Keratinocyte (primary cell): ENCODE measurements around the gene RNF148. TPM values are rescaled to one million over a fixed set of nuclear protein-coding genes. Genes with fewer than 3 reads are reported as not detected.

Experiments used
- DNase-seq: peaks from one replicate; pipeline ENCODE4 v3.0.0-alpha.2; 2011; ENCODE audit warnings: low read depth, missing footprints, low spot score
- FAIRE-seq: peaks from 2 replicates; lab custom pipeline; 2011; peaks lifted over from hg19 to GRCh38; lab: Jason Lieb, UNC
- H2AFZ ChIP-seq: 2 replicates; pipeline ENCODE4 v1.6.0; 2012; ENCODE audit warnings: low read length, control low read depth, inconsistent platforms; ENCODE audit not compliant: control insufficient read depth
- H3K27ac ChIP-seq: 2 replicates; pipeline ENCODE4 v1.5.1; 2011; ENCODE audit warnings: low read length; ENCODE audit not compliant: control insufficient read depth, insufficient read depth
- H3K27me3 ChIP-seq: 3 replicates; pipeline ENCODE4 v1.6.0; 2011; ENCODE audit warnings: low read length; ENCODE audit not compliant: control insufficient read depth, insufficient read depth; ENCODE audit errors: extremely low read depth
- H3K36me3 ChIP-seq, 2 experiments: 2 replicates in 1 of 2; 3 replicates in 1 of 2; pipeline ENCODE4 v1.5.1; 2011; ENCODE audit warnings: low read length in 2 of 2, mild to moderate bottlenecking in 1 of 2; ENCODE audit not compliant: control insufficient read depth in 2 of 2, insufficient read depth in 2 of 2; ENCODE audit errors: extremely low read depth in 1 of 2
- H3K4me1 ChIP-seq: 3 replicates; pipeline ENCODE4 v1.5.1; 2011; ENCODE audit warnings: low read length; ENCODE audit not compliant: control insufficient read depth, insufficient read depth; ENCODE audit errors: extremely low read depth
- H3K4me2 ChIP-seq: 3 replicates; pipeline ENCODE4 v1.6.0; 2011; ENCODE audit warnings: low read depth, low read length; ENCODE audit not compliant: control insufficient read depth, insufficient read depth; ENCODE audit errors: extremely low read depth
- H3K4me3 ChIP-seq, 3 experiments: fragments of 200-600 bp in 1 of 3; sonication (generic) in 1 of 3; 2 replicates in 2 of 3; 3 replicates in 1 of 3; pipeline ENCODE4 v1.5.1; 2011 to 2016; ENCODE audit warnings: low read length in 3 of 3, mild to moderate bottlenecking in 3 of 3, control low read depth in 2 of 3, inconsistent platforms in 1 of 3, low read depth in 1 of 3, mixed read lengths in 1 of 3, mixed run types in 1 of 3, moderate library complexity in 1 of 3; ENCODE audit not compliant: control insufficient read depth in 2 of 3, insufficient read depth in 2 of 3; ENCODE audit errors: extremely low read depth in 1 of 3
- H3K79me2 ChIP-seq: 2 replicates; pipeline ENCODE4 v1.6.0; 2012; ENCODE audit warnings: low read length; ENCODE audit not compliant: control insufficient read depth, insufficient read depth
- H3K9ac ChIP-seq: 3 replicates; pipeline ENCODE4 v1.6.0; 2011; ENCODE audit warnings: low read length; ENCODE audit not compliant: control insufficient read depth, insufficient read depth; ENCODE audit errors: extremely low read depth
- H3K9me1 ChIP-seq: 3 replicates; pipeline ENCODE4 v1.6.0; 2011; ENCODE audit warnings: low read length; ENCODE audit not compliant: control insufficient read depth, insufficient read depth; ENCODE audit errors: extremely low read depth
- H3K9me3 ChIP-seq: 2 replicates; pipeline ENCODE4 v1.5.1; 2012; ENCODE audit warnings: low read depth, low read length; ENCODE audit not compliant: control insufficient read depth
- H4K20me1 ChIP-seq: 3 replicates; pipeline ENCODE4 v1.6.0; 2011; ENCODE audit warnings: low read length; ENCODE audit not compliant: control insufficient read depth, insufficient read depth; ENCODE audit errors: extremely low read depth
- CTCF ChIP-seq, 3 experiments: IDR thresholded peaks in 1 of 3; conservative IDR thresholded peaks in 1 of 3; optimal IDR thresholded peaks in 1 of 3; 2 replicates in 2 of 3; 3 replicates in 1 of 3; pipeline versions ENCODE3 to v1.5.1; 2011; ENCODE audit warnings: low read length in 3 of 3, mild to moderate bottlenecking in 3 of 3, moderate library complexity in 2 of 3, control low read depth in 1 of 3, inconsistent platforms in 1 of 3; ENCODE audit not compliant: insufficient read depth in 2 of 3; ENCODE audit errors: extremely low read depth in 1 of 3
- EZH2 ChIP-seq: IDR thresholded peaks from one replicate; pipeline ENCODE4 v1.6.1; 2012; ENCODE audit warnings: inconsistent platforms, mild to moderate bottlenecking, low read length, moderate library complexity
- dilution Hi-C: fragments of 300-500 bp; cut with MboI; formaldehyde crosslinking; loops from one replicate; pipeline ENCODE4 v1.7.0; 2020; ENCODE audit warnings: low sequenced_read_pairs; ENCODE audit not compliant: extremely low pct_ligation_motif_present
- polyA plus RNA-seq, 5 experiments: library from polyadenylated mRNA; depleted of rRNA in 3 of 5; stranded (reverse) in 3 of 5; stranded (forward) in 1 of 5; unstranded in 1 of 5; fragments of >200 nt; gene quantifications; 1 replicate in 1 of 5; 2 replicates in 3 of 5; 3 replicates in 1 of 5; pipeline versions ENCODE4 v1.2.1 to v1.2.3, GENCODE V29; 2011 to 2012; ENCODE audit warnings: missing spikeins in 2 of 5, low read depth in 1 of 5, low replicate concordance in 1 of 5

RNF148 gene
- polyA plus RNA-seq, 1 donor (not counting 4 experiments of a cell fraction or from before 2014, with no cell fraction given) = not detected

- no peak overlapping the region for H3K4me2 ChIP-seq
- no peak overlapping the region for H2AFZ ChIP-seq
- no peak for FAIRE-seq
- no peak for DNase-seq
- no peaks in the 10 kb centered on the region for H4K20me1 ChIP-seq
- no peaks in the 10 kb centered on the region for H3K36me3 ChIP-seq
- H3K9me1 ChIP-seq = no peaks in the 10 kb centered on the region
- no peaks in the 10 kb centered on the region for H3K27me3 ChIP-seq
- no peak overlapping the region for H3K27ac ChIP-seq
- dilution Hi-C loops = no loop called here
- no peak for TF ChIP-seq EZH2
- TF ChIP-seq CTCF (optimal IDR thresholded peaks at IDR 0.05 in 1 of 3, IDR thresholded peaks at IDR 0.05 in 1 of 3, conservative IDR thresholded peaks at IDR 0.05 in 1 of 3; ENCODE audit: extremely low read depth in 1 of 3, insufficient read depth in 2 of 3, low read length in 3 of 3) = no peak
- no peaks in the 10 kb centered on the region for H3K79me2 ChIP-seq
- no peaks in the 10 kb centered on the region for H3K4me1 ChIP-seq
- no peak overlapping the region for H3K9ac ChIP-seq
- H3K9me3 ChIP-seq = no peaks in the 10 kb centered on the region
- H3K4me3 ChIP-seq = no peak overlapping the region
Measured at GRCh38 chr7:122727354-122727753, 24.6 kb upstream of the RNF148 start.

GRCh38 chr7:122726881-122727280 lies 24.2 kb upstream of the RNF148 start:
- Histone ChIP-seq H4K20me1 (no peaks in the 10 kb centered on the region), H3K9me1 (no peaks in the 10 kb centered on the region), H3K4me3 (no peak overlapping the region), H3K4me2 (no peak overlapping the region), H3K27ac (no peak overlapping the region), H3K9ac (no peak overlapping the region), H3K36me3 (no peaks in the 10 kb centered on the region), H3K4me1 (no peaks in the 10 kb centered on the region), H3K27me3 (no peaks in the 10 kb centered on the region), H2AFZ (no peak overlapping the region), H3K79me2 (no peaks in the 10 kb centered on the region), H3K9me3 (no peaks in the 10 kb centered on the region)
- dilution Hi-C loops = no loop called here
- TF ChIP-seq CTCF (optimal IDR thresholded peaks at IDR 0.05 in 1 of 3, IDR thresholded peaks at IDR 0.05 in 1 of 3, conservative IDR thresholded peaks at IDR 0.05 in 1 of 3; ENCODE audit: extremely low read depth in 1 of 3, insufficient read depth in 2 of 3, low read length in 3 of 3) = no peak
- TF ChIP-seq EZH2 = no peak
- no peak for DNase-seq
- no peak for FAIRE-seq
